Hepatocyte (in vitro differentiated cells): Measurements from ENCODE around the gene MACROD2. TPM values are rescaled to one million over a fixed set of nuclear protein-coding genes. Genes with fewer than 3 reads are reported as not detected.

Experiments
- DNase-seq: peaks from one replicate; pipeline ENCODE4 v3.0.0-alpha.2; 2016; ENCODE audit warnings: low spot score
- H2AFZ ChIP-seq: fragments of 200-600 bp; sonication (generic); 2 replicates; pipeline ENCODE4 v1.6.0; 2016; ENCODE audit warnings: antibody characterized with exemption, mild to moderate bottlenecking
- H3K27ac ChIP-seq: fragments of 200-600 bp; sonication (generic); 2 replicates; pipeline ENCODE4 v1.5.1; 2016; ENCODE audit warnings: mild to moderate bottlenecking
- H3K27me3 ChIP-seq: fragments of 200-600 bp; sonication (generic); 2 replicates; pipeline ENCODE4 v1.6.1; 2016
- H3K36me3 ChIP-seq: fragments of 200-600 bp; sonication (generic); replicated peaks from 2 replicates; pipeline ENCODE4 v1.5.1; 2016; ENCODE audit warnings: low read depth; ENCODE audit not compliant: insufficient read depth
- H3K4me1 ChIP-seq: fragments of 200-600 bp; sonication (generic); 2 replicates; pipeline ENCODE4 v1.5.1; 2016; ENCODE audit warnings: mild to moderate bottlenecking, moderate library complexity; ENCODE audit not compliant: insufficient read depth
- H3K4me2 ChIP-seq: fragments of 200-600 bp; sonication (generic); 2 replicates; pipeline ENCODE4 v1.6.0; 2016
- H3K4me3 ChIP-seq: fragments of 200-600 bp; sonication (generic); 2 replicates; pipeline ENCODE4 v1.5.1; 2016; ENCODE audit warnings: mild to moderate bottlenecking
- H3K79me2 ChIP-seq: fragments of 200-600 bp; sonication (generic); 2 replicates; pipeline ENCODE4 v1.6.0; 2017; ENCODE audit warnings: mild to moderate bottlenecking
- H3K9me2 ChIP-seq: fragments of 200-600 bp; sonication (generic); replicated peaks from 2 replicates; pipeline ENCODE4 v1.6.0; 2017; ENCODE audit warnings: mild to moderate bottlenecking; ENCODE audit not compliant: insufficient read depth
- H3K9me3 ChIP-seq: fragments of 200-600 bp; sonication (generic); 2 replicates; pipeline ENCODE4 v1.5.1; 2016; ENCODE audit warnings: low read depth, mild to moderate bottlenecking
- H4K20me1 ChIP-seq: fragments of 200-600 bp; sonication (generic); 2 replicates; pipeline ENCODE4 v1.6.0; 2016; ENCODE audit warnings: mild to moderate bottlenecking; ENCODE audit not compliant: insufficient read depth, poor library complexity, severe bottlenecking
- CTCF ChIP-seq: fragments of 200-600 bp; sonication (generic); IDR thresholded peaks from 2 replicates; pipeline ENCODE4 v1.5.1; 2016; ENCODE audit warnings: antibody characterized with exemption, mild to moderate bottlenecking; ENCODE audit not compliant: poor library complexity
- EZH2 ChIP-seq: fragments of 200-600 bp; sonication (generic); IDR thresholded peaks from 2 replicates; pipeline ENCODE4 v1.6.1; 2016; ENCODE audit warnings: antibody characterized with exemption, mild to moderate bottlenecking, borderline replicate concordance
- EZH2phosphoT487 ChIP-seq: fragments of 200-600 bp; sonication (generic); IDR thresholded peaks from one replicate; pipeline ENCODE4 v1.6.1; 2018; ENCODE audit warnings: antibody characterized with exemption, mild to moderate bottlenecking, low read depth, moderate library complexity; ENCODE audit not compliant: unreplicated experiment, severe bottlenecking
- WGBS: methylation state at CpG from one replicate; pipeline ENCODE4 v1.1.6; 2016; ENCODE audit warnings: low lambda C conversion rate; ENCODE audit errors: missing lambda C conversion rate; 5-methylcytosine and 5-hydroxymethylcytosine counted together
- polyA plus RNA-seq: library from polyadenylated mRNA; unstranded; fragments of >200 nt; fragmentation: Nextera tagmentation; extraction: Ambion mirVana; gene quantifications from 2 replicates; pipeline ENCODE4 v1.2.1, GENCODE V29; 2016
- total RNA-seq: library from RNA; depleted of rRNA; stranded (reverse); fragments of >200 nt; gene quantifications from 2 replicates; pipeline ENCODE4 v1.2.3, GENCODE V29; 2014

Gene MACROD2
- total and polyA plus RNA-seq, 2 experiments from 2014 or later = 2.4 to 3.1 TPM

- no peak for DNase-seq
- Histone ChIP-seq H3K4me3 (no peak overlapping the region), H3K36me3 (no peaks in the 10 kb centered on the region), H3K4me2 (no peak overlapping the region), H3K4me1 (no peaks in the 10 kb centered on the region), H3K27ac (no peak overlapping the region), H4K20me1 (no peaks in the 10 kb centered on the region), H3K79me2 (no peaks in the 10 kb centered on the region), H3K27me3 (no peaks in the 10 kb centered on the region), H2AFZ (no peak overlapping the region), H3K9me3 (no peaks in the 10 kb centered on the region), H3K9me2 (no peaks in the 10 kb centered on the region)
- TF ChIP-seq EZH2 (no peak), EZH2phosphoT487 (no peak), CTCF (no peak)
- 85% methylated on average over 2 of the region's 2 CpGs for WGBS
Observed at GRCh38 chr20:14431568-14431967, 436.3 kb downstream of the MACROD2 start.

- no peak for DNase-seq
- 85% methylated on average over 4 of the region's 4 CpGs for WGBS
- Histone ChIP-seq H3K4me2 (no peak overlapping the region), H3K27ac (no peak overlapping the region), H3K27me3 (no peaks in the 10 kb centered on the region), H3K36me3 (no peaks in the 10 kb centered on the region), H3K79me2 (no peaks in the 10 kb centered on the region), H3K9me3 (no peaks in the 10 kb centered on the region), H2AFZ (no peak overlapping the region), H3K9me2 (no peaks in the 10 kb centered on the region), H4K20me1 (no peaks in the 10 kb centered on the region), H3K4me1 (no peaks in the 10 kb centered on the region), H3K4me3 (no peak overlapping the region)
- no peak for TF ChIP-seq EZH2
- no peak for TF ChIP-seq CTCF
- TF ChIP-seq EZH2phosphoT487 = no peak
Observed at GRCh38 chr20:14432085-14432484, 436.8 kb downstream of the MACROD2 start.

- Histone ChIP-seq H3K4me2 (no peak overlapping the region), H3K27me3 (no peaks in the 10 kb centered on the region), H4K20me1 (no peaks in the 10 kb centered on the region), H3K36me3 (no peaks in the 10 kb centered on the region), H2AFZ (no peak overlapping the region), H3K27ac (no peak overlapping the region), H3K9me3 (no peaks in the 10 kb centered on the region), H3K4me3 (no peak overlapping the region), H3K4me1 (no peaks in the 10 kb centered on the region), H3K9me2 (no peaks in the 10 kb centered on the region), H3K79me2 (no peaks in the 10 kb centered on the region)
- TF ChIP-seq EZH2 = no peak
- no peak for TF ChIP-seq CTCF
- TF ChIP-seq EZH2phosphoT487 = no peak
- no peak for DNase-seq
Observed at GRCh38 chr20:14432597-14432996, 437.3 kb downstream of the MACROD2 start.
